H1 (cell line): ENCODE data around the gene OLFML2A. TPM values are rescaled to one million over a fixed set of nuclear protein-coding genes. Genes with fewer than 3 reads are reported as not detected.

ENCODE experiments used
- BRCA1 ChIP-seq: IDR thresholded peaks from 2 replicates; pipeline ENCODE4 v1.6.1; 2012; ENCODE audit warnings: low read depth, low read length, improper control_type of control experiment
- CHD1 ChIP-seq: IDR thresholded peaks from 2 replicates; pipeline ENCODE4 v1.6.1; 2012; ENCODE audit warnings: low read depth, low read length, improper control_type of control experiment
- CHD7 ChIP-seq: fragments of 300-600 bp; sonication (generic); IDR thresholded peaks from 2 replicates; pipeline ENCODE4 v1.7.1; 2012; ENCODE audit warnings: low read length, moderate library complexity, mild to moderate bottlenecking, inconsistent platforms; ENCODE audit not compliant: insufficient replicate concordance
- FOSL1 ChIP-seq: IDR thresholded peaks from 2 replicates; pipeline ENCODE4 v1.6.1; 2011; ENCODE audit warnings: mild to moderate bottlenecking, low read depth, low read length, moderate library complexity; ENCODE audit not compliant: insufficient read depth
- JUN ChIP-seq: IDR thresholded peaks from 2 replicates; pipeline ENCODE4 v1.6.1; 2011; ENCODE audit warnings: low read depth, mild to moderate bottlenecking, improper control_type of control experiment, low read length
- JUND ChIP-seq: IDR thresholded peaks from 2 replicates; pipeline ENCODE4 v1.6.1; 2011; ENCODE audit warnings: mild to moderate bottlenecking, improper control_type of control experiment, low read length
- MAX ChIP-seq: IDR thresholded peaks from 2 replicates; pipeline ENCODE4 v1.6.1; 2012; ENCODE audit warnings: inconsistent platforms
- SAP30 ChIP-seq: fragments of 300-600 bp; sonication (generic); IDR thresholded peaks from 2 replicates; pipeline ENCODE4 v1.7.1; 2012; ENCODE audit warnings: low read length, moderate library complexity, mild to moderate bottlenecking, inconsistent platforms; ENCODE audit not compliant: insufficient read depth, insufficient replicate concordance
- SIRT6 ChIP-seq: IDR thresholded peaks from one replicate; pipeline ENCODE4 v1.7.1; 2012; ENCODE audit warnings: low read length, inconsistent platforms
- TCF12 ChIP-seq: IDR thresholded peaks from 2 replicates; pipeline ENCODE4 v1.6.1; 2011; ENCODE audit warnings: low read depth, mild to moderate bottlenecking, low read length
- polyA plus RNA-seq, 7 experiments: library from polyadenylated mRNA; depleted of rRNA in 3 of 7; stranded (reverse) in 5 of 7; unstranded in 2 of 7; fragments of >200 nt in 5 of 7; fragments of 200-250 nt in 2 of 7; gene quantifications; 1 replicate in 5 of 7; 2 replicates in 1 of 7; 4 replicates in 1 of 7; pipeline versions ENCODE4 v1.2.1 to v1.2.3, GENCODE V29; 2011 to 2013; ENCODE audit warnings: missing spikeins in 2 of 7, mixed read lengths in 2 of 7
- total RNA-seq: library from RNA; stranded (reverse); fragmentation: NEBNext Ultra II Directional; extraction: Animal tissue kit (Norgen Biotek cat#: 25700); gene quantifications from 2 replicates; pipeline ENCODE4 v1.2.1, GENCODE V29; 2021

Gene OLFML2A
- total and polyA plus RNA-seq, 2 of the 8 experiments (the other 6 are each of a cell fraction or from before 2014, with no cell fraction given), result 7.8 to 11.5 TPM

- TF ChIP-seq CHD7 (no peak), CHD1 (no peak), SAP30 (no peak), TCF12 (no peak), FOSL1 (no peak), JUND (no peak), JUN (no peak), BRCA1 (no peak), MAX (peak; percentile 43; the same call in 1 of the 2 replicates), SIRT6 (no peak)
Measured at GRCh38 chr9:124776954-124777648, at the start of gene OLFML2A (continued).
